HepG2 (cell line): ENCODE results near the gene FOSL2. TPM values are rescaled to one million over a fixed set of nuclear protein-coding genes. Genes with fewer than 3 reads are reported as not detected.

Experiments
- HHEX ChIP-seq: IDR thresholded peaks from 2 replicates; pipeline ENCODE4 v1.6.1; 2016; ENCODE audit warnings: control low read depth
- HIC2 ChIP-seq: sonication (generic); formaldehyde crosslinking; IDR thresholded peaks from 2 replicates; pipeline ENCODE4 v1.9.0; 2022; ENCODE audit warnings: low read depth, missing genetic modification reagents
- HNRNPL ChIP-seq: fragments of 200-400 bp; formaldehyde crosslinking; IDR thresholded peaks from 2 replicates; pipeline ENCODE4 v1.6.1; 2017; ENCODE audit warnings: mild to moderate bottlenecking, low read depth, low read length
- MLLT10 ChIP-seq: sonication (generic); formaldehyde crosslinking; IDR thresholded peaks from 2 replicates; pipeline ENCODE4 v1.4.0; 2020; ENCODE audit warnings: missing genetic modification reagents
- MXD1 ChIP-seq: sonication (generic); formaldehyde crosslinking; IDR thresholded peaks from 2 replicates; pipeline ENCODE4 v1.4.0; 2020; ENCODE audit warnings: mild to moderate bottlenecking, missing genetic modification reagents
- NFE2L1 ChIP-seq: sonication (generic); formaldehyde crosslinking; IDR thresholded peaks from 2 replicates; pipeline ENCODE4 v1.4.0; 2020; ENCODE audit warnings: missing genetic modification reagents, mild to moderate bottlenecking, borderline replicate concordance
- PBX3 ChIP-seq: sonication (generic); formaldehyde crosslinking; IDR thresholded peaks from 2 replicates; pipeline ENCODE4 v1.8.1; 2023; ENCODE audit warnings: missing genetic modification reagents, inconsistent platforms, borderline replicate concordance
- PHB2 ChIP-seq: fragments of 450-650 bp; IDR thresholded peaks from 2 replicates; pipeline ENCODE4 v1.6.1; 2018; ENCODE audit not compliant: partially characterized antibody
- TARDBP ChIP-seq: sonication (generic); formaldehyde crosslinking; IDR thresholded peaks from 2 replicates; pipeline ENCODE4 v1.8.0; 2022; ENCODE audit warnings: mild to moderate bottlenecking, missing genetic modification reagents
- ZBTB37 ChIP-seq: sonication (generic); formaldehyde crosslinking; IDR thresholded peaks from 2 replicates; pipeline ENCODE4 v1.4.0; 2020; ENCODE audit warnings: mild to moderate bottlenecking, missing genetic modification reagents
- ZBTB49 ChIP-seq: sonication (generic); formaldehyde crosslinking; IDR thresholded peaks from 2 replicates; pipeline ENCODE4 v1.4.0; 2020; ENCODE audit warnings: missing genetic modification reagents, borderline replicate concordance
- ZNF451 ChIP-seq: sonication (generic); formaldehyde crosslinking; IDR thresholded peaks from 2 replicates; pipeline ENCODE4 v1.5.0; 2020; ENCODE audit warnings: mild to moderate bottlenecking, missing genetic modification reagents
- ZNF496 ChIP-seq: sonication (generic); formaldehyde crosslinking; IDR thresholded peaks from 2 replicates; pipeline ENCODE4 v1.8.1; 2023; ENCODE audit warnings: mild to moderate bottlenecking, moderate library complexity, missing genetic modification reagents; ENCODE audit not compliant: insufficient replicate concordance
- ZNF546 ChIP-seq: sonication (generic); formaldehyde crosslinking; conservative IDR thresholded peaks from 2 replicates; pipeline ENCODE4 v1.8.1; 2023; ENCODE audit warnings: mild to moderate bottlenecking, missing genetic modification reagents
- ZNF574 ChIP-seq: sonication (generic); formaldehyde crosslinking; IDR thresholded peaks from 2 replicates; pipeline ENCODE4 v1.4.0; 2020; ENCODE audit warnings: missing genetic modification reagents
- ZUFSP ChIP-seq: sonication (generic); formaldehyde crosslinking; IDR thresholded peaks from 2 replicates; pipeline ENCODE4 v1.9.0; 2021; ENCODE audit warnings: missing genetic modification reagents, mild to moderate bottlenecking, borderline replicate concordance
- polyA plus RNA-seq, 8 experiments: library from polyadenylated mRNA; depleted of rRNA in 3 of 8; stranded (reverse) in 7 of 8; unstranded in 1 of 8; fragments of >200 nt; fragmentation: Illumina TruSeq in 4 of 8; extraction: Trizol in 4 of 8; gene quantifications; 2 replicates each; pipeline versions ENCODE4 v1.2.1 to v1.2.3, GENCODE V29; 2011 to 2016; ENCODE audit warnings: low read depth in 4 of 8, missing spikeins in 1 of 8, mixed read lengths in 1 of 8; ENCODE audit not compliant: insufficient read depth in 1 of 8
- total RNA-seq, 5 experiments: library from RNA; depleted of rRNA; stranded (reverse); fragments of >200 nt; fragmentation: Illumina TruSeq; extraction: Trizol; gene quantifications; 2 replicates each; pipeline ENCODE4 v1.2.3, GENCODE V29; 2016; ENCODE audit warnings: low read depth in 1 of 5

Gene FOSL2
- total and polyA plus RNA-seq, 2 of the 13 experiments (the other 11 are each of a cell fraction or from before 2014, with no cell fraction given) = 3.4 to 18.1 TPM

GRCh38 chr2:28395334-28396061, 2.8 kb downstream of the FOSL2 start (continued):
- TF ChIP-seq ZUFSP (CRISPR knock-in tag) = no peak
- 0 out of 2 replicates have a peak, but pooled peaks have one; percentile 13 for TF ChIP-seq MXD1 (CRISPR knock-in tag)
- no peak for TF ChIP-seq ZNF574 (CRISPR knock-in tag)
- TF ChIP-seq ZBTB37 (CRISPR knock-in tag) = no peak
- no peak for TF ChIP-seq ZNF496 (CRISPR knock-in tag)
- TF ChIP-seq MLLT10 = no peak
- TF ChIP-seq ZNF451 (CRISPR knock-in tag) = no peak
- TF ChIP-seq HIC2 (CRISPR knock-in tag) = no peak
- TF ChIP-seq HNRNPL = no peak
- TF ChIP-seq NFE2L1 (CRISPR knock-in tag) = no peak
- no peak for TF ChIP-seq PBX3 (CRISPR knock-in tag)
- TF ChIP-seq ZNF546 (CRISPR knock-in tag) = no peak
- no peak for TF ChIP-seq PHB2
- TF ChIP-seq ZBTB49 (CRISPR knock-in tag) = no peak
- TF ChIP-seq HHEX = no peak
- no peak for TF ChIP-seq TARDBP (CRISPR knock-in tag)
